Duodenal mucosa (tissue), 2 donors: Measurements from ENCODE around the gene FBF1.
"Not testable (repeated sequence)": the region's sequence is repeated elsewhere in the genome, so short reads cannot be mapped to it uniquely, and the experiment has no call there.

Source experiments
- H3K27ac ChIP-seq: one replicate; pipeline ENCODE4 v1.7.0; 2013; ENCODE audit warnings: low read depth, low read length
- H3K27me3 ChIP-seq, 2 donors: one replicate each; pipeline ENCODE4 v1.7.0; 2013; ENCODE audit warnings: low read length in 2 of 2, control low read depth in 1 of 2; ENCODE audit not compliant: insufficient read depth in 2 of 2, control insufficient read depth in 1 of 2
- H3K36me3 ChIP-seq, 2 donors: one replicate each; pipeline ENCODE4 v1.7.0; 2013; ENCODE audit warnings: low read length in 2 of 2, control low read depth in 1 of 2; ENCODE audit not compliant: insufficient read depth in 2 of 2, control insufficient read depth in 1 of 2
- H3K4me1 ChIP-seq, 2 donors: one replicate each; pipeline ENCODE4 v1.7.0; 2013; ENCODE audit warnings: low read length in 2 of 2, control low read depth in 1 of 2; ENCODE audit not compliant: insufficient read depth in 2 of 2, control insufficient read depth in 1 of 2
- H3K4me3 ChIP-seq, 2 donors: one replicate each; pipeline ENCODE4 v1.7.0; 2013; ENCODE audit warnings: low read length in 2 of 2, low read depth in 1 of 2
- H3K9ac ChIP-seq, 2 donors: one replicate each; pipeline ENCODE4 v1.7.0; 2013; ENCODE audit warnings: low read length in 2 of 2, low read depth in 1 of 2
- H3K9me3 ChIP-seq, 2 donors: one replicate each; pipeline ENCODE4 v1.7.0; 2013; ENCODE audit warnings: low read length in 2 of 2, control low read depth in 1 of 2; ENCODE audit not compliant: control insufficient read depth in 1 of 2

Gene FBF1

DNA sequence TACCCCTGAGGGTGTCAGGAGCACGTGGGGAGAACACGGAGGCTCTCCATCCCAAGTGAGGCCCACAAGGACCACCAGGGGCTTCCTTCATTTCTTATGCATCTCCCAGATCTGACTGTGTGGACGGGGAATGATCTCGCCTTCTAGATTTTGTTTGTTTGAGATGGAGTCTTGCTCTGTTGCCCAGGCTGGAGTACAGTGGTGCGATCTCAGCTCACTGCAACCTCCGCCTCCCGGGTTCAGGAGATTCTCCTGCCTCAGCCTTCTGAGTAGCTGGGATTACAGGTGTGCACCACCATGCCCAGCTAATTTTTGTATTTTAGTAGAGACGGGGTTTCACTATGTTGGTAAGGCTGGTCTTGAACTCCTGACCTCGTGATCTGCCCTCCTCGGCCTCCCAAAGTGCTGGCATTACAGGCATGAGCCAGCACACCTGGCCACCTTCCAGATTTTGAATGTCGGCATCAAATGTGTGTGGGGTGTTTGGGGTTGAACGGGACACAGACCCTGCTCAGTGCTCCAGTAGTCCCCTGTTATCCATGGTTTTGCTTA is 72.0 kb downstream of the FBF1 start:
- H3K4me3 ChIP-seq, H3K27ac ChIP-seq, H3K36me3 ChIP-seq, H3K27me3 ChIP-seq, H3K9me3 ChIP-seq: not testable (repeated sequence)
- Histone ChIP-seq H3K4me1 (peaks cover 23 to 36% of the 10 kb centered on the region in 2 donors), H3K9ac (peak overlapping the region in 1 of 2 donors; percentile 30)

DNA sequence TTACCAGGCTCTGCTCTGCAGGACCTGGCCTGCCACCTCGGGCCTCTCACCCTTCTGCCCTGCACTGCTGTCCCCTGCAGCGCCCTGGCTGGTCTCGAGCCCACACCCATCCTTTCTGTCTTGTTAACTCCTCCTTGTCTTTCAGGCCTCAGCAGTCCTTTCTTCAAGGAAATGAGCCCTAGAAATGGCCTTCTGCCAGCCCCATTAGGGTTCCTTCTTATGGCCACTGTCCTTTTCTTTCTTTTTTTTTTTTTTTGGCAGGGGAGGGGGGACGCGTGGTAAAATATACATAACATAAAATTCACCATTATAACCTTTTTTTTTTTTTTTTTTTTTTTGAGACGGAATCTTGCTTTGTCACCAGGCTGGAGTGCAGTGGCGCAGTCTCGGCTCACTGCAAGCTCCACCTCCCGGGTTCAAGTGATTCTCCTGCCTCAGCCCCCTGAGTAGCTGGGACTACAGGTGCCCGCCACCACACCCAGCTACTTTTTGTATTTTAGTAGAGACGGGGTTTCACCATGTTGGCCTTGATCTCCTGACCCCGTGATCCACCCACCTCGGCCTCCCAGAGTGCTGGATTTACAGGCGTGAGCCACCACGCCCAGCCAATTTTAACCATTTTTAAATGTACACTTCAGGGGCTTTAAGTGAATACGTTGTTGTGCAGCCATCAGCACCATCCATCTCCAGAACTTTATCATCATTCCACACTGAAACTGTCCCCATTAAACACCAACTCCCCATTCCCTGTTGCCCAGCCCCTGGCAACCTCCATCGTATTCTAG is 75.2 kb downstream of the FBF1 start:
- not testable (repeated sequence) for H3K36me3 ChIP-seq, H3K27ac ChIP-seq, H3K4me3 ChIP-seq, H3K9ac ChIP-seq, H3K9me3 ChIP-seq, H3K27me3 ChIP-seq
- peaks cover 14 to 20% of the 10 kb centered on the region in 2 donors for H3K4me1 ChIP-seq

GRCh38 chr17:75864887-75865286 is 76.0 kb downstream of the FBF1 start:
- not testable (repeated sequence) for H3K27me3 ChIP-seq, H3K9ac ChIP-seq, H3K27ac ChIP-seq, H3K9me3 ChIP-seq, H3K36me3 ChIP-seq, H3K4me3 ChIP-seq
- peaks cover 13 to 19% of the 10 kb centered on the region in 2 donors for H3K4me1 ChIP-seq

- Histone ChIP-seq H3K9me3 (no peaks in the 10 kb centered on the region), H3K27me3 (no peaks in the 10 kb centered on the region), H3K27ac (no peak overlapping the region), H3K9ac (no peak overlapping the region), H3K4me1 (peaks cover 9 to 15% of the 10 kb centered on the region in 2 donors), H3K4me3 (no peak overlapping the region), H3K36me3 (no peaks in the 10 kb centered on the region)
These were observed 76.4 kb downstream of the FBF1 start for GRCh38 chr17:75864448-75864871.

- H3K4me3 ChIP-seq: no peak overlapping the region
- H3K27me3 ChIP-seq: no peaks in the 10 kb centered on the region
- no peaks in the 10 kb centered on the region for H3K36me3 ChIP-seq
- H3K9ac ChIP-seq: no peak overlapping the region
- H3K9me3 ChIP-seq: no peaks in the 10 kb centered on the region
- H3K27ac ChIP-seq: no peak overlapping the region
- peaks cover 3 to 13% of the 10 kb centered on the region in 2 donors for H3K4me1 ChIP-seq
These were observed 78.9 kb downstream of the FBF1 start for GRCh38 chr17:75861927-75862317.
